Suprapubic skin (tissue), 3 donors: Measurements from ENCODE around the gene DYRK2.

Source experiments
- POLR2A ChIP-seq, 2 donors: fragments of 450-650 bp; IDR thresholded peaks; one replicate each; pipeline ENCODE4 v1.6.1; 2017; ENCODE audit warnings: antibody characterized with exemption in 2 of 2, mild to moderate bottlenecking in 2 of 2, moderate library complexity in 2 of 2
- TF ChIP-seq, protein P1 (sequence below), 2 donors: fragments of 200-600 bp in 1 of 2; fragments of 450-650 bp in 1 of 2; sonication (generic) in 1 of 2; IDR thresholded peaks; one replicate each; pipeline ENCODE4 v1.5.1; 2016 to 2019; ENCODE audit warnings: antibody characterized with exemption in 2 of 2, mild to moderate bottlenecking in 1 of 2, moderate library complexity in 1 of 2

GRCh38 chr12:67689385-67689784 lies 40.8 kb downstream of the DYRK2 start:
- no peak for TF ChIP-seq POLR2A (IDR thresholded peaks at IDR 0.05)
- TF ChIP-seq, protein P1, sequence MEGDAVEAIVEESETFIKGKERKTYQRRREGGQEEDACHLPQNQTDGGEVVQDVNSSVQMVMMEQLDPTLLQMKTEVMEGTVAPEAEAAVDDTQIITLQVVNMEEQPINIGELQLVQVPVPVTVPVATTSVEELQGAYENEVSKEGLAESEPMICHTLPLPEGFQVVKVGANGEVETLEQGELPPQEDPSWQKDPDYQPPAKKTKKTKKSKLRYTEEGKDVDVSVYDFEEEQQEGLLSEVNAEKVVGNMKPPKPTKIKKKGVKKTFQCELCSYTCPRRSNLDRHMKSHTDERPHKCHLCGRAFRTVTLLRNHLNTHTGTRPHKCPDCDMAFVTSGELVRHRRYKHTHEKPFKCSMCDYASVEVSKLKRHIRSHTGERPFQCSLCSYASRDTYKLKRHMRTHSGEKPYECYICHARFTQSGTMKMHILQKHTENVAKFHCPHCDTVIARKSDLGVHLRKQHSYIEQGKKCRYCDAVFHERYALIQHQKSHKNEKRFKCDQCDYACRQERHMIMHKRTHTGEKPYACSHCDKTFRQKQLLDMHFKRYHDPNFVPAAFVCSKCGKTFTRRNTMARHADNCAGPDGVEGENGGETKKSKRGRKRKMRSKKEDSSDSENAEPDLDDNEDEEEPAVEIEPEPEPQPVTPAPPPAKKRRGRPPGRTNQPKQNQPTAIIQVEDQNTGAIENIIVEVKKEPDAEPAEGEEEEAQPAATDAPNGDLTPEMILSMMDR (IDR thresholded peaks at IDR 0.05), result no peak
